ENCODE data around the gene CFD.
"Not testable (repeated sequence)": the region's sequence is repeated elsewhere in the genome, so short reads cannot be mapped to it uniquely, and the experiment has no call there.

CFD gene

DNA sequence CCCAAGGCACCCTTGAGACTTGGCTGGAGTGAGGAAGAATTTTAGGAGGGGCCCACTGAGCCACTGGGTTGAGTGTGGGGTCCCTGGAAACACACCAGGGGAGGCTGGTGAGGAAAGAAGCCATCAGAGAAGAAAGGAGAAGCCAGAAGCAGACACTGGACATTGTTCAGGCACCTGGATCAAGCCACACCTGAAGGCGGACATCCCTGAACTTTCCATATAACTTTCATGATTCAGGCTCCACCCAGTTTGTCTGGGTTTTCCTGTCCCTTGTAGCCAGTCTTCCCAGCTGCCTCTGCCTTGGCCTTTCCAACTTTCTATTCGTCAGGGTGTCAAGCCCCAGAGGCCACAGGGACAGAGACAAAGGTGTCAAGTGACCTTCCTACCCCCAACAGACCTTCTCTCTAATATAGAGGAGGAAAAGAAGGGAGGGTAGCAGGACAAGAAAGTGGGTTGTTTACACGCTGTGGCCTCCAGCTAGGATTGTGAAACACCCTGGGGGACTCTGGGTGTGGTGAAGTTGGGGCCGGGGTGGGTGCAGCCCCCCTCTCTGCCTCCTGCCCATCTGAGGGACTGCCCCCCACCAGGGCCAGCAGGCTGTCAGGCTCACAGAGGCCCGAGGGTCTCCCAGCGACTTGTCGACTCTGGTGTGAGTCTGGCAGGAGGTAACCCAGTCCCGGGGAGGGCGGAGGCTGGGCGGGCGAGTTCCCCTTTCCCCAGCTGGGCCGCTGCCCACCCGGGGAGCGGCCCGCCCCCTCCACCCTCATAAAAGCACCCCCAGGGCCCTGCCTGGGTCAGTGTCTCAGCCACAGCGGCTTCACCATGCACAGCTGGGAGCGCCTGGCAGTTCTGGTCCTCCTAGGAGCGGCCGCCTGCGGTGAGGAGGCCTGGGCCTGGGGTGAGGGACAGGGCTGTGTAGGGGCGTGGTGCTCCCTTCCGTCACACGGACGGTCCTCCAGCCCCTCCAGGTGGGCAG, at the start of gene CFD:
CFD (plus strand) TSS at position 797 of the 976 bp plus-strand sequence; CDS start at position 823, 26 bp downstream.
- DNase-seq (ENCODE audit: low spot score), result peak; percentile 21

DNA sequence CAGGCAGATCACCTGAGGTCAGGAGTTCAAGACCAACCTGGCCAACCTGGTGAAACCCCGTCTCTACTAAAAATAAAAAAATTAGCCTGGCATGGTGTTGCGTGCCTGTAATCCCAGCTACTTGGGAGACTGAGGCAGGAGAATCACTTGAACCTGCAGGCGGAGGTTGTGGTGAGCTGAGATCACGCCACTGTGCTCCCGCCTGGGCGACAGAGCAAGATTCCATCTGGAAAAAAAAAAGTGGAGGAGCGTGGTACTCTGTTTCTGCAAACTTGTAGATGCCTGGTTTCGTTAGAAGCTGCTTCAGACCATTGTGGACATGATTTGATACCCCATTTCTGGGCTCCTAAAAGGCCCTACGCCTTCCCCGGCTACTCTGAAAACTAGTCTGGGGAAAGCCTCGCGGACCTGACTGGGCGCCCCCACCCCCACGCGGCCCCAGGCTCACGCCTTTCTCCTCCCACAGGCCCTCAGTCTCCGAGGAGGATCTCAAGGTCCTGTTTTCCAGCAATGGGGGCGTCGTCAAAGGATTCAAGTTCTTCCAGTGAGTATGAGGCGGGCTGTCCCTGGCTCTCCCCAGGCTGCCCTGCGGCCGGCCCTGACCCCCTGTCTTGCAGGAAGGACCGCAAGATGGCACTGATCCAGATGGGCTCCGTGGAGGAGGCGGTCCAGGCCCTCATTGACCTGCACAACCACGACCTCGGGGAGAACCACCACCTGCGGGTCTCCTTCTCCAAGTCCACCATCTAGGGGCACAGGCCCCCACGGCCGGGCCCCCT, 49.2 kb upstream of the CFD start:
- DNase-seq (ENCODE audit: low spot score), result no peak

DNA sequence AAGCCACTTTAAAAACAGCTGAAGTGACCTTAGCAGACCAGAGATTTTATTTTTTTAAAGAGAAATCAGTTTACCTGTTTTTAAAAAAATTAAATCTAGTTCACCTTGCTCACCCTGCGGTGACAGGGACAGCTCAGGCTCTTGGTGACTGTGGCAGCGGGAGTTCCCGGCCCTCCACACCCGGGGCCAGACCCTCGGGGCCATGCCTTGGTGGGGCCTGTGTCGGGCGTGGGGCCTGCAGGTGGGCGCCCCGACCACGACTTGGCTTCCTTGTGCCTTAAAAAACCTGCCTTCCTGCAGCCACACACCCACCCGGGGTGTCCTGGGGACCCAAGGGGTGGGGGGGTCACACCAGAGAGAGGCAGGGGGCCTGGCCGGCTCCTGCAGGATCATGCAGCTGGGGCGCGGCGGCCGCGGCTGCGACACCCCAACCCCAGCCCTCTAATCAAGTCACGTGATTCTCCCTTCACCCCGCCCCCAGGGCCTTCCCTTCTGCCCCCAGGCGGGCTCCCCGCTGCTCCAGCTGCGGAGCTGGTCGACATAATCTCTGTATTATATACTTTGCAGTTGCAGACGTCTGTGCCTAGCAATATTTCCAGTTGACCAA, 48.5 kb upstream of the CFD start:
- DNase-seq (ENCODE audit: low spot score), result no peak

DNA sequence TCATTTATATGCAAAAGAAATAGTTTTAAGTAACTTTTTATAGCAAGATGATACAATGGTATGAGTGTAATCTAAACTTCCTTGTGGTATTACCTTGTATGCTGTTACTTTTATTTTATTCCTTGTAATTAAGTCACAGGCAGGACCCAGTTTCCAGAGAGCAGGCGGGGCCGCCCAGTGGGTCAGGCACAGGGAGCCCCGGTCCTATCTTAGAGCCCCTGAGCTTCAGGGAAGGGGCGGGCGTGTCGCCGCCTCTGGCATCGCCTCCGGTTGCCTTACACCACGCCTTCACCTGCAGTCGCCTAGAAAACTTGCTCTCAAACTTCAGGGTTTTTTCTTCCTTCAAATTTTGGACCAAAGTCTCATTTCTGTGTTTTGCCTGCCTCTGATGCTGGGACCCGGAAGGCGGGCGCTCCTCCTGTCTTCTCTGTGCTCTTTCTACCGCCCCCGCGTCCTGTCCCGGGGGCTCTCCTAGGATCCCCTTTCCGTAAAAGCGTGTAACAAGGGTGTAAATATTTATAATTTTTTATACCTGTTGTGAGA, 47.9 kb upstream of the CFD start:
- no peak for DNase-seq (ENCODE audit: low spot score)

DNA sequence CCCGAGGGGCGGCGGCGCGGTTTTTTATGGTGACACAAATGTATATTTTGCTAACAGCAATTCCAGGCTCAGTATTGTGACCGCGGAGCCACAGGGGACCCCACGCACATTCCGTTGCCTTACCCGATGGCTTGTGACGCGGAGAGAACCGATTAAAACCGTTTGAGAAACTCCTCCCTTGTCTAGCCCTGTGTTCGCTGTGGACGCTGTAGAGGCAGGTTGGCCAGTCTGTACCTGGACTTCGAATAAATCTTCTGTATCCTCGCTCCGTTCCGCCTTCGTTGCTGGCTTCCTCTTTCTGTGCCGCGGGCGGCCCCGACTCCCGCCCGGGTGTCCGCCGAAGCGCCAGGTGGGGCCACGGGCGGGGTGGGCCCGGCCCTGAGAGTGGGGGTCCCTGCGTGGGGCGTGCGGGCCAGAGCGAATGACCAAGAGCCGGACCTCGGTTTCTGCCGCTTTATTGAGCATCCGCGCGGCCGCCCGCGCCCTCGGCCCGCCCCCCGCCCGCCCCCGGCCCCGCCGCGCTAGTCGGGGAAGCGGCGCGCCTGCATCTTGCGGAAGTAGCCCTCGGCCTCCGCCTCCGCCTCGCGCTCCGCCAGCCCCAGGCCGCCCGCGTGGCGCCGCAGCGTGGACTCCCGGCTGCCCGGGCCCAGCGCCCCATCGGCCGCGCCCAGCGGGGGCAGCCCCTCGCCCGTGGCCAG, 47.3 kb upstream of the CFD start:
- DNase-seq (ENCODE audit: low spot score), result no peak

DNA sequence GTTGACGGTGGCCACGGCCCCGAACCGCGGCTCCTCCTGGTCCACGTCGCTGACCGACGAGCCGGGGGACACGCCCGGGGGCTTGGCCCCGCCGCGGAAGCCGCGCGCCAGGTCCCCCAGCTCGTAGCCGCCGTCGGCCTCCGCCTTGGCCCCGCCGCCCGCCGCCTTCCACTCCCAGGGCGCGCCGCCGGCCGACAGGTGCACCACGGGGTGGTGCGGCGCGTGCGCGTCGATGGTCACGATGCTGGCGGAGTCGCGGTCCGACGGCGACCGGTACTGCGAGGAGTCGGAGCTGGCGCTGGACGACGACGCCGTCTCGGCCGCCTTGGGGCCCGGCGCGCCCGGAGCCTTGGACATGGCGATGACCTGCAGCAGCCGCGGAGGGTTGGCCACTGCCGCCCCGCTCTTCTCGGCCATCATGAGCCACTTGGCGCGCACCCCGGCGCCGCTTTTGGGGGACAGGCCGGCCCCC, 46.7 kb upstream of the CFD start:
- no peak for DNase-seq (ENCODE audit: low spot score)

DNA sequence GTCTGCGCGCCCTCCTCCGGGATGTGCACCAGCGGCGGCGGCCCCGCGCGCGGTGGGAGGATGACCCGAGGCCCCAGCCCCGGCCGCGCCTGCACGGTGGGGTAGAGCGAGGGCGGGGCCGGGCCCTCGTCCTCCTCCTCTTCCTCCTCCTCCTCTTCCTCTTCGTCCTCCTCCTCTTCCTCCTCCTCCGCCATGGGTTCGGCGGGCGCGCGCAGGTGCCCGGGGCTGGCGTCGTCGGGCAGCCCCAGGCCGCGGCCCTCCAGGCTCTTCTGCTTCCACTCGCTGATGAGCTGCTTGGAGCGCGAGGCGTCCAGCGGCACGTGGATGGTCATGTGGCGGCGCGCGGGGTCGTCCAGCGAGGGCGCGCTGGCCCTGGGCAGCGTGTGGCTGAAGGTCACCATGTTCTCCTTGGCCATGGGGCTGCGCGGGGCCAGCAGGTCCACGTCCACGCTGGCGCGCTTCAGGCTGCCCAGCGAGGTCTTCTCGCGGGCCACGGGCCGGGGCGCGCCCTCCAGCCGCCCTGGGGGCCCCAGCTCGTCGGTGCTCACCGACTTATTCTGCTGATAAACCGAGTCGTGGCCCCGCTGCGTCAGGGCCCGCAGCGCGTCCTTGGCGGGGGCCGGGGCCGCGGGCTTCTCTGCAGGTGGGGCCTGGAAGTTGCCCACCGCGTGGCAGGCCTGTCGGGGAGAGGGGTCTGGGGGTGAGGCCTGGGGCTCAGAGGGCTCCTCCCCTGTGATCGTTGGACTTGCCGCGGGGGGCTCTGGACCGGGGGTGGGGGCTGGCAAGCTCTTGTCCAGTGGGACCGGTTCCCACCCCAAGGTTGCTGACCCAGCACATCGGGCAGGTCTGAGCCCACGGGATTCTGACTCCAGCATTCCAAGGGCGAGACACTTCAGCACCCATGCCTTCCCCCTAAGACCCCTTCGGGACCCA, 46.0 kb upstream of the CFD start:
- no peak for DNase-seq (ENCODE audit: low spot score)

DNA sequence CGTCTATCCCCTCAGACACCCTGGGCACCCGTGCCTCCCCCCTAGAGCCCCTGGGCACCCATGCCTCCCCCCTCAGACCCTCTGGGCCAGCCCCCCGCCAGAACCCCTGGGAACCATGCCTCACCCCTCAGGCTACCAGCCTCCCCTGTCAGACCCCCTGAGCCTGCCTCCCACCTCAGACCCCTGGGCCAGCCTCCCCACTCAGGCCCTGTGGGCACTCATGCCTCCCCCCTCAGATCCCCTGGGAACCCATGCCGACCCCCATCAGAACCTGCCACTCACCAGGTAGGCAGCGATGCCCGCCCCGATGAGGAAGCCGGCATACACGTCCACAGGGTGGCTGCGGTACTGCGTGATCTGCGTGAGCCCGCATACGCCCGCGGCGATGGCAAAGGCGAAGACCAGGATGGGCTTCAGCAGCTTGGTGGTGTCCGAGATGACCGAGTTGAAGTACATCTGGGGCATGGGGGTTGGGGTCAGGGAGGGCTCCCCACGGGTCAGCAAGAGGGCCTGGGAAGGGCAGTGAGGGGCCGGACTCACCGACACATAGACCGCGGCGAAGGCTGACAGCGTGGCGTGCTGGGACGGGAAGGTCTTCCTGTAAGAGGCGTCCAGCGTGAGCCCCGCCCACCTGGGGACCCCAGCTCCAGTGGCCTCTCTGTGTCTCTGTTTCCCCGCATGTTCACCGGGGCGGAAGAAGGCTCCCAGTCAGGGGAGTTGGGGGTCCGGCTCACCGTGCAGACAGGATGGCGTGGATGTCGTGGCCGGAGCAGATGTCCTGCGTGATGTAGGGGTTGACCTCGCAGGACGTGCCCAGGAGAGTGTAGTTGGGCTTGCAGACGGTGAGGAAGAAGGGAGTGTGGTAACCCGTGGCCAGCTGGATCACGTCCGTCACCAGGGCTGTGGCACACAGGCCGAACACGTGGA, 45.0 kb upstream of the CFD start:
- no peak for DNase-seq (ENCODE audit: low spot score)

DNA sequence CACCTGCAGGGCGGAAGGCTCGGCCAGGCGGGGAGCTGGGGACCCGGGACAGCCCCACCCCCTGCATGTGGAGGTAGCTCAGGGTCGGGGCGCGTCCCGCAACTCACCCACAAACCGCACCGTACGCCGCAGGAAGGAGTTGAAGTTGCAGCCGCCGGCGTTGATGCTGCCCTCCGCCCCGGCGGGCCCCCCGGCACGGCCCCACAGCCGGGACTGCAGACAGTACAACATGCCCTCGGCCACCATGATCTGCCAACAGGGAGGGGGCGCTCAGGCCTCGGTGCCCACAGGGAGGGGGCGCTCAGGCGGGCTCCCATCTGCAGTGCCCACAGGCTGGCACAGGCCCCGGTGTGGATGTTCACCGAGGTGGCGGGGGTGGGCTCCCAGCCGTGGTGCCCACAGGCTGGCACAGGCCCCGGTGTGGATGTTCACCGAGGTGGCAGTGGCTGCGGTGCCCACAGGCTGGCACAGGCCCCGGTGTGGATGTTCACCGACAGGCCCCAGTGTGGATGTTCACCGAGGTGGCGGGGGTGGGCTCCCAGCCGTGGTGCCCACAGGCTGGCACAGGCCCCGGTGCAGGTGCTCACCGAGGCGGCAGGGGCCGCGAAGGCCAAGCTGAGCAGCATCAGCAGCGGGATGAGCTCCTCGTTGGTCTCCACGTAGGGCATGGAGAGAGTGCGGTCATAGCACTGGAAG, 44.2 kb upstream of the CFD start:
- no peak for DNase-seq (ENCODE audit: low spot score)

DNA sequence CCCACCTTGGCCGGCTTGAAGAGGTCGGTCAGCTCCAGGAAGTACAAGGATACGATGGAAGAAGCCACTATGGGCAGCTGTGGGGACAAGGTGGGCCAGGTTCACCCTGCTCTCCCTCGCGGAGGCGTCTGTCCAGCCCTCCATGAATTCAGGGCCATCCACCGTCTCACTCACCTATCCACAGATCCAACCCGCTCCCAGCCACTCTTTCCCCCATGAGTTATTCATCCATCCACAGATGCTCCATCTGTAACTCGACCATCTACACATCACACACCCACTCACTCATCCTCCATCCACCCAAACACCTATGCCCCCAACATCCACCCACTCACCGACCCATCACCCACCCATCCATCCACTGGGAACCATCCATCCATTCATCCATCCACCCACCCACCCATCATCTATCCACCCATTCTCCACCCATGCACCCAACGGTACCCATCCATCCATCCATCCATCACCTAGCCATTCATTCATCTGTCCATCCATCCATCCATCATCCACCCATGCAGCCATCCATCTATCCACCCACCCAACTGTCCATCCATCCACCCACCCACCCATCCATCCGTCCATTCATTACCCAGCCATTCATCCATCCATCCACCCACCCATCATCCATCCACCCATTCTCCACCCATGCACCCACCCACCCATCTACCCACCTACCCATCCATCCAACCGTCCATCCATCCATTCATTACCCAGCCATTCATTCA, 43.5 kb upstream of the CFD start:
- no peak for DNase-seq (ENCODE audit: low spot score)

DNA sequence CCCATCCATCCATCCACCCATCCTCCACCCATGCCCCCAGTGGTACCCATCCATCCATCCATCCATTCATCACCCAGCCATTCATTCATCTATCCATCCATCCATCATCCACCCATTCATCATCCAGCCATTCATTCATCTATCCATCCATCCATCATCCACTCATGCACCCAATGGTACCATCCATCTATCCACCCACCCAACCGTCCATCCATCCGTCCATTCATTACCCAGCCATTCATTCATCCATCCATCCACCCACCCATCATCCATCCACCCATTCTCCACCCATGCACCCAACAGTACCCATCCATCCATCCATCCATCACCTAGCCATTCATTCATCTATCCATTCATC, 43.0 kb upstream of the CFD start:
- DNase-seq (ENCODE audit: low spot score), result no peak

DNA sequence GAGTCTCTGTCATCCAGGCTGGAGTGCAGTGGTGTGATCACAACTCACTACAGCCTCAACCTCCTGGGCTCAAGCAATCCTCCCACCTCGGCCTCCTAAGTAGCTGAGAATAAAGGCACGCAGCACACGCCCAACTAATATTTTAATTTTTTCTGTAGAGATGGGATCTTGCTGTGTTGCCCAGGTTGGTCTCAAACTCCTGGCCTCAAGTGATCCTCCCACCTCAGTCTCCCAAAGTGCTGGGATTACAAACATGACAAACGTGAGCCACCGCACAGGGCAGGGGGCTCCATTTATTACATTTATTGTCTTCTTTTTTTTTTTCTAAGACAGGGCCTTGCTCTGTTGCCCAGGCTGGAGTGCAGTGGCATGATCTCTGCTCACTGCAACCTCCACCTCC, 39.3 kb upstream of the CFD start:
- not testable (repeated sequence) for DNase-seq (ENCODE audit: low spot score)

DNA sequence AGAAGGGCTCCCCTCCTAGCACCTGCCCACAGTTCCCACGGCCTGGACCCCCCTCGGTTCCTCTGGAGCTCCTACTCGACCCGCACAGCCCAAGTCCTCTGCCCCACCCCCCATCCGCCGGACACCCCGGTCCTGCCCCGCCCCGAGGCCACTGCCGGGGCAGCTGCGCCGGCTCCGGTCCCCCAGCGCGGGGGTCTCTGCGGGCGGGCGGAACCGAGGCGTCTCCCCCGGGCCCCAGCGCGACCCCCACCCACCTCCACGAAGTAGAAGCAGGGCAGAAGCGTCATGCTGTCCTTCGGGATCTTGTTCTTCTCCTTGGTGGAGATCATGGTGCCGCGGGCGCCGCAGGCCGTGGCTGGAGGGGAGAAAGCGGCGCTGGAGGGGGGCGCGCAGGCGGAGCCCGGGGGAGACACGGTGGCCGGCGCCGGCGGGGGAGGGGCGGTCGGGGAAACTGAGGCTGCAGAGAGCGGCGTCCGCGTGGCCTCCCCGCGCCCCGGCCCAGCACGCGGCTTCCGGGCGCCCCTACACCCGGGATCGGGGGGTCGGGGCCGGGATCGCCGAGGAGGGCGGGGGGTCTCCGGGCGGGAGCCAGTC, 38.1 kb upstream of the CFD start:
- no peak for DNase-seq (ENCODE audit: low spot score)

DNA sequence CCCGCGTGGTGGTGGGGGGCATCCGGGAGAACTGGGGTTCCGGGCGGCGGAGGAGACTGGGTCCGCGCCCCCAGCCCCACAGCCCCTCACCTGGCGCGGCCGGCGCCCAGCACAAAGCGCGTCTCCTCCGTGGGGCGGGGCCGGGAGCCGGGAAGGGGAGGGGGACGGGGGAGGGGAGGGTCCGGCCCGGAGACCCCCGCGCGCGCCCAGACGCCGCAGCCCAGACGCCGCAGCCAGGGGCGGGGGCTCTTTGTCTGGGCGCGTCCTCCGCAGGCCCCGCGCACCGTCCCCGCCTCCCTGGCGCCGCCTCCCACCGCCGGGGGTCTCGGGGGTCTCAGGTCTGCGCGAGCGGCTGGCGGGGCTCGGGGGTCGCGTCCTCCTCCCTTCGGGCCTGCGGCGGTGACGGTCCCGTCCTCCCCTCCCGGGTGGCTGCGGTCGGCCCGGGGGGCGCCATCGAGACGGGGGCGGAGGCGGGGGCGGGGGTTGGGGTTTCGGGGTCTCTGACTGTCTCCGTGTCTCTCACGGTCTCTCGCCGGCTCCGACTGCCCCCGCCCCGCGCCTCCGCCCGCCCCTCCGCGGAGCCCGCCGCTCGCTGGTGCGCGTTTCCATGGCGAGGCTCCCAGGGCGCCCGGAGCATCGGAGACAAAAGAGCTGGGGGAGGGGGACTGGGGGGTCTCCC, 37.5 kb upstream of the CFD start, which contains the start of gene PLPPR3:
PLPPR3 (minus strand) TSS at position 131 of the 679 bp plus-strand sequence. CDS start 396 bp downstream, outside the sequence.
- DNase-seq (ENCODE audit: low spot score), result no peak

DNA sequence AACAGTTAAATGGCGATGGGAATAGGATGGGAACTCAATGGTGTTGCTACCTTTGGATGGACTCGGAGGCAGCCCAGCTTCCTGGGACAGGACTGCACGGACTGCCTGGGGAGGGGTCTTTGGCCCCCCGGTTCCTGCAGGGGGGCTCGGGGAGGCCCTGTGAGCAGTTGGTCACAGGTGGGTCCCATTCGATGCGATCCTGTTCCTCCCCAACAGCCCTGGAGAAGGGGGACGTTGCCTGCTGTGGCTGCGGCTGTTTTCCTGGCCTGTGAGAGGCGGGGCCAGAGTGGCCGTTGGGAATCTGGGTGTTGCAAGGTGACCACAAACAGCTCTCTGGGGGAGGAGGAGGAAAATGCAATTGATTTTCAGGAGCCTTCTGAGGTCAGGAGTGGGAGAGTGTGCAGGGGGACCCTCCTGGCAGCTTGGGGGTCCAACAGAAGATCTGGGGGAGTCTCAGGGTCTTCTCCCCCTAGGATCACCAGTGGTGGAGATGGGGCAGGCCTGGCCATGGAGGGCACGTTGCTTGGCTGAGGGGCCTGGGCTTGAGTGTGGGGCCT, 35.8 kb upstream of the CFD start:
- no peak for DNase-seq (ENCODE audit: low spot score)

DNA sequence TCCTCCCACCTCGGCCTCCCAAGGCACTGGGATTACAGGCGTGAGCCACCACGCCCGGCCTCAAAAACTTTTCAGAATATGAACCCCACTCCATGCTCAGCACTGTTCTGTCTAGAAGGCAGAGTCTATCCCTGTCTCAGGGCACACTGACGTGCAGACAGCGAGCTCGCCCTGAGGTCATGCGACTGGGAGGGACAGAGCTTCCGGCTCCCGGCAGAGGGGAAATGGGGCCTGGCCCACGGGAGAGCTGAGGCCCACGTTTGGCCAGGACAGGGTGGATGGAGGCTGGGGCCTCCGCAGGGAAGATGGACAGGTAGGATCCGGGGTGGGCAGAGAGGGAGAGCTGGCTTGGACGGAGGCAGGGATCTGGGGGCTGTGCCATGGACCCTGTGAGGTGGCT, 34.6 kb upstream of the CFD start:
- DNase-seq (ENCODE audit: low spot score), result no peak

Measured in Ammon's horn (tissue), 1 donor.